Osteoblast (primary cell): Measurements from ENCODE around the gene LRRTM4. TPM values are rescaled to one million over a fixed set of nuclear protein-coding genes. Genes with fewer than 3 reads are reported as not detected.

Experiments used
- DNase-seq: peaks from one replicate; pipeline ENCODE4 v3.0.0; 2011; ENCODE audit warnings: low spot score, mixed read lengths; ENCODE audit not compliant: insufficient read length; ENCODE audit errors: missing footprints
- H2AFZ ChIP-seq: 2 replicates; pipeline ENCODE4 v1.6.0; 2011; ENCODE audit warnings: mild to moderate bottlenecking, low read length
- H3K27ac ChIP-seq: 2 replicates; pipeline ENCODE4 v1.5.1; 2011; ENCODE audit warnings: mild to moderate bottlenecking, low read depth, low read length, moderate library complexity
- H3K27me3 ChIP-seq: 2 replicates; pipeline ENCODE4 v1.6.0; 2012; ENCODE audit warnings: mild to moderate bottlenecking, control low read depth, inconsistent platforms, low read length, moderate library complexity; ENCODE audit not compliant: insufficient read depth
- H3K36me3 ChIP-seq: 2 replicates; pipeline ENCODE4 v1.5.1; 2011; ENCODE audit warnings: mild to moderate bottlenecking, low read length, control low read depth, moderate library complexity; ENCODE audit not compliant: insufficient read depth
- H3K4me1 ChIP-seq: 2 replicates; pipeline ENCODE4 v1.5.1; 2011; ENCODE audit warnings: mild to moderate bottlenecking, low read length, control low read depth, moderate library complexity; ENCODE audit not compliant: insufficient read depth
- H3K4me2 ChIP-seq: 2 replicates; pipeline ENCODE4 v1.6.0; 2011; ENCODE audit warnings: mild to moderate bottlenecking, low read length; ENCODE audit not compliant: insufficient read depth
- H3K4me3 ChIP-seq: fragments of 200-600 bp; sonication (generic); 3 replicates; pipeline ENCODE4 v1.5.1; 2012; ENCODE audit warnings: mild to moderate bottlenecking, low read length, inconsistent platforms; ENCODE audit not compliant: insufficient read depth
- H3K79me2 ChIP-seq: 2 replicates; pipeline ENCODE4 v1.6.0; 2012; ENCODE audit warnings: mild to moderate bottlenecking, low read length, control low read depth, inconsistent platforms; ENCODE audit not compliant: insufficient read depth
- H3K9me3 ChIP-seq: 2 replicates; pipeline ENCODE4 v1.5.1; 2011; ENCODE audit warnings: low read depth, low read length, control low read depth
- H4K20me1 ChIP-seq: 2 replicates; pipeline ENCODE4 v1.6.0; 2012; ENCODE audit warnings: mild to moderate bottlenecking, low read length, control low read depth; ENCODE audit not compliant: insufficient read depth
- CTCF ChIP-seq: IDR thresholded peaks from 2 replicates; pipeline ENCODE4 v1.5.1; 2011; ENCODE audit warnings: mild to moderate bottlenecking, low read depth, low read length, moderate library complexity; ENCODE audit errors: extremely low read depth
- total RNA-seq: library from RNA; depleted of rRNA; stranded (reverse); fragments of >200 nt; gene quantifications from 2 replicates; pipeline ENCODE4 v1.2.3, GENCODE V29; 2012

Gene LRRTM4
- total RNA-seq = under 0.01 TPM in 1 of 2 replicates, not detected in the other

- no peaks in the 10 kb centered on the region for H3K79me2 ChIP-seq
- no peak for DNase-seq
- no peaks in the 10 kb centered on the region for H3K4me1 ChIP-seq
- no peak within 1 kb of the TSS for H3K4me3 ChIP-seq
- no peaks in the 10 kb centered on the region for H4K20me1 ChIP-seq
- no peak within 1 kb of the TSS for H2AFZ ChIP-seq
- H3K27me3 ChIP-seq = no peaks in the 10 kb centered on the region
- H3K9me3 ChIP-seq = no peaks in the 10 kb centered on the region
- no peak within 1 kb of the TSS for H3K4me2 ChIP-seq
- H3K36me3 ChIP-seq = no peaks in the 10 kb centered on the region
- H3K27ac ChIP-seq = no peak within 1 kb of the TSS
- no peak for TF ChIP-seq CTCF
These were observed at the start of gene LRRTM4 for GRCh38 chr2:77521931-77522470. TSS of gene LRRTM4 (minus strand) at chr2:77522376.

- DNase-seq = no peak
- no peak for TF ChIP-seq CTCF
- Histone ChIP-seq H2AFZ (no peak overlapping the region), H3K79me2 (no peaks in the 10 kb centered on the region), H3K27ac (no peak overlapping the region), H3K36me3 (no peaks in the 10 kb centered on the region), H3K4me2 (no peak overlapping the region), H4K20me1 (no peaks in the 10 kb centered on the region), H3K9me3 (peaks cover 2% of the 10 kb centered on the region), H3K27me3 (no peaks in the 10 kb centered on the region), H3K4me3 (no peak overlapping the region), H3K4me1 (no peaks in the 10 kb centered on the region)
These were observed 49.4 kb upstream of the LRRTM4 start for GRCh38 chr2:77571545-77571944.

GRCh38 chr2:77567723-77568122 is 45.5 kb upstream of the LRRTM4 start:
- H3K36me3 ChIP-seq = no peaks in the 10 kb centered on the region
- H2AFZ ChIP-seq = no peak overlapping the region
- no peaks in the 10 kb centered on the region for H3K4me1 ChIP-seq
- no peak overlapping the region for H3K27ac ChIP-seq
- H3K4me2 ChIP-seq = no peak overlapping the region
- no peaks in the 10 kb centered on the region for H3K9me3 ChIP-seq
- H3K4me3 ChIP-seq = no peak overlapping the region
- no peaks in the 10 kb centered on the region for H3K27me3 ChIP-seq
- no peaks in the 10 kb centered on the region for H3K79me2 ChIP-seq
- no peaks in the 10 kb centered on the region for H4K20me1 ChIP-seq
- no peak for TF ChIP-seq CTCF
- DNase-seq = no peak

GRCh38 chr2:77566582-77566981 is 44.4 kb upstream of the LRRTM4 start:
- H3K36me3 ChIP-seq = no peaks in the 10 kb centered on the region
- no peak overlapping the region for H3K4me3 ChIP-seq
- H3K4me1 ChIP-seq = no peaks in the 10 kb centered on the region
- no peaks in the 10 kb centered on the region for H3K27me3 ChIP-seq
- H2AFZ ChIP-seq = no peak overlapping the region
- H3K9me3 ChIP-seq = no peaks in the 10 kb centered on the region
- DNase-seq = no peak
- H3K27ac ChIP-seq = no peak overlapping the region
- TF ChIP-seq CTCF = no peak
- H3K79me2 ChIP-seq = no peaks in the 10 kb centered on the region
- H4K20me1 ChIP-seq = no peaks in the 10 kb centered on the region
- H3K4me2 ChIP-seq = no peak overlapping the region
